Vagina (tissue), 2 donors: ENCODE measurements around the gene NUDT6.

ENCODE experiments used
- CTCF ChIP-seq, 3 experiments: fragments of 450-650 bp in 2 of 3; fragments of 200-600 bp in 1 of 3; sonication (generic) in 1 of 3; IDR thresholded peaks; one replicate each; pipeline ENCODE4 v1.5.1; 2017 to 2019; ENCODE audit warnings: antibody characterized with exemption in 3 of 3, mild to moderate bottlenecking in 2 of 3, moderate library complexity in 2 of 3
- POLR2A ChIP-seq, 2 donors: fragments of 450-650 bp; IDR thresholded peaks; one replicate each; pipeline ENCODE4 v1.6.1; 2017; ENCODE audit warnings: antibody characterized with exemption in 2 of 2, mild to moderate bottlenecking in 2 of 2, moderate library complexity in 2 of 2
- POLR2AphosphoS5 ChIP-seq, 2 donors: sonication (generic); formaldehyde crosslinking; IDR thresholded peaks; one replicate each; pipeline ENCODE4 v1.9.0; 2017; ENCODE audit warnings: antibody characterized with exemption in 2 of 2, mild to moderate bottlenecking in 2 of 2, low read depth in 1 of 2; ENCODE audit not compliant: insufficient read depth in 1 of 2

DNA sequence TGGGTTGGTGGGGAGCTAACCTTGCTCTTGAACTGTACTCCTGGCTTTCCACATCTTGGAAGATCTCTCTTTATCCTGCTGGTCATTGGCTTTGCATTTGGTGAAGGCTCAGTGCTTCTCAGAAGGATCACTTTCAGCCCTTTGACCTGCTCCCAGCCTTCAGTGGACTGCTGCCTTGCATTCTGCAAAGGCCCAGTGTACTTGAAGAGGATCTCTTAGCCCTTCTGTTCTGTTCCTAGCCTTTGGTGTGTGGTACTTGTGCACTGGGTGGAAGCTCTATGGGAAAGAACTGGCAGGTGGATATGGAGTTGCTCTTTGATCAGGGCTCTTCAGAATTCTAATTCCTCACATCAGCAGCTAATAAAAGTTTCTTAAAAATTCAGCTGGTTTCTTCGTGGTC lies 49.3 kb downstream of the NUDT6 start:
- TF ChIP-seq CTCF (IDR thresholded peaks at IDR 0.05) (no peak), POLR2AphosphoS5 (IDR thresholded peaks at IDR 0.05; ENCODE audit: insufficient read depth in 1 of 2, low read depth in 1 of 2) (no peak), POLR2A (IDR thresholded peaks at IDR 0.05) (no peak)
